IMR-90 (cell line): ENCODE data around the gene EHMT1. TPM values are rescaled to one million over a fixed set of nuclear protein-coding genes. Genes with fewer than 3 reads are reported as not detected.

Experiments
- ATAC-seq: fragments of 200-7000 bp; cut with Tn5 transposase; 2 replicates; pipeline ENCODE4 v1.9.1; 2020; ENCODE audit warnings: low read depth, mild to moderate bottlenecking, moderate library complexity
- BruUV-seq: library from RNA; stranded (reverse); fragments of 400-500 nt; replicated peaks from 2 replicates; lab custom pipeline; 2021; lab: Mats Ljungman, UMichigan
- CTCF ChIA-PET: fragments of 300-600 bp; formaldehyde crosslinking; extraction: SDS; loops from one replicate; lab custom pipeline; 2021; ENCODE audit warnings: antibody characterized with exemption; lab: Yijun Ruan, JAX
- POLR2A ChIA-PET: fragments of 300-600 bp; sonication (Branson Sonifier 250); formaldehyde crosslinking; loops from one replicate; lab custom pipeline; 2022; ENCODE audit warnings: antibody characterized with exemption; ENCODE audit not compliant: unreplicated experiment; lab: Charles Lee
- DNase-seq: peaks from one replicate; pipeline ENCODE4 v3.0.0; 2013
- H2AFZ ChIP-seq: replicated peaks from 2 replicates; pipeline ENCODE3; 2013; ENCODE audit warnings: low read length, mild to moderate bottlenecking; ENCODE audit not compliant: poor library complexity
- H2AK5ac ChIP-seq: 2 replicates; pipeline ENCODE4 v1.6.1; 2013; ENCODE audit warnings: low read depth, low read length, inconsistent platforms
- H2AK9ac ChIP-seq: replicated peaks from 2 replicates; pipeline ENCODE3; 2013; ENCODE audit warnings: mild to moderate bottlenecking, low read depth, low read length, moderate library complexity; ENCODE audit not compliant: poor library complexity
- H2BK120ac ChIP-seq: 2 replicates; pipeline ENCODE4 v1.6.1; 2013; ENCODE audit warnings: low read depth, low read length, inconsistent platforms
- H2BK15ac ChIP-seq: 3 replicates; pipeline ENCODE4 v1.6.1; 2013; ENCODE audit warnings: low read depth, low read length, inconsistent platforms
- H2BK20ac ChIP-seq: 2 replicates; pipeline ENCODE4 v1.6.1; 2013; ENCODE audit warnings: low read depth, mild to moderate bottlenecking, inconsistent platforms, low read length, moderate library complexity
- H2BK5ac ChIP-seq: 2 replicates; pipeline ENCODE4 v1.6.1; 2013; ENCODE audit warnings: mild to moderate bottlenecking, low read depth, low read length, inconsistent platforms; ENCODE audit not compliant: poor library complexity, severe bottlenecking
- H3K14ac ChIP-seq: replicated peaks from 2 replicates; pipeline ENCODE4 v1.6.1; 2013; ENCODE audit warnings: low read depth, low read length, inconsistent platforms
- H3K18ac ChIP-seq: 2 replicates; pipeline ENCODE4 v1.6.1; 2013; ENCODE audit warnings: low read depth, low read length, control low read depth
- H3K23ac ChIP-seq: 2 replicates; pipeline ENCODE4 v1.6.1; 2013; ENCODE audit warnings: low read depth, low read length, inconsistent platforms
- H3K27ac ChIP-seq: 2 replicates; pipeline ENCODE4 v1.5.1; 2013; ENCODE audit warnings: mild to moderate bottlenecking, control low read depth, low read length; ENCODE audit not compliant: insufficient read depth
- H3K27me3 ChIP-seq: 2 replicates; pipeline ENCODE4 v1.6.1; 2013; ENCODE audit warnings: low read length; ENCODE audit not compliant: control insufficient read depth, insufficient read depth
- H3K36me3 ChIP-seq: 2 replicates; pipeline ENCODE4 v1.6.1; 2013; ENCODE audit warnings: low read length, mixed read lengths; ENCODE audit not compliant: control insufficient read depth, insufficient read depth
- H3K4ac ChIP-seq: 2 replicates; pipeline ENCODE4 v1.6.1; 2013; ENCODE audit warnings: low read depth, low read length, inconsistent platforms
- H3K4me1 ChIP-seq: 2 replicates; pipeline ENCODE4 v1.6.1; 2013; ENCODE audit warnings: low read length, mixed read lengths; ENCODE audit not compliant: control insufficient read depth, insufficient read depth
- H3K4me2 ChIP-seq: 2 replicates; pipeline ENCODE4 v1.6.1; 2013; ENCODE audit warnings: low read depth, mild to moderate bottlenecking, control low read depth, low read length, moderate library complexity
- H3K4me3 ChIP-seq: 2 replicates; pipeline ENCODE4 v1.5.1; 2013; ENCODE audit warnings: low read depth, mild to moderate bottlenecking, control low read depth, low read length, moderate library complexity; ENCODE audit not compliant: insufficient read depth
- H3K56ac ChIP-seq: 2 replicates; pipeline ENCODE4 v1.6.1; 2013; ENCODE audit warnings: low read length, inconsistent platforms; ENCODE audit not compliant: insufficient read depth; ENCODE audit errors: extremely low read depth
- H3K79me1 ChIP-seq, 2 experiments: 2 replicates each; pipeline ENCODE4 v1.6.1; 2013; ENCODE audit warnings: low read length in 2 of 2, inconsistent platforms in 1 of 2, low read depth in 1 of 2
- H3K9ac ChIP-seq: 2 replicates; pipeline ENCODE4 v1.6.1; 2013; ENCODE audit warnings: low read depth, low read length, control low read depth
- H3K9me1 ChIP-seq: 2 replicates; pipeline ENCODE4 v1.6.1; 2013; ENCODE audit warnings: low read length, inconsistent platforms; ENCODE audit not compliant: insufficient read depth
- H3K9me3 ChIP-seq: 2 replicates; pipeline ENCODE4 v1.6.1; 2013; ENCODE audit warnings: low read length; ENCODE audit not compliant: control insufficient read depth, insufficient read depth
- H4K20me1 ChIP-seq: 2 replicates; pipeline ENCODE4 v1.6.1; 2013; ENCODE audit warnings: low read length, inconsistent platforms; ENCODE audit not compliant: insufficient read depth
- H4K5ac ChIP-seq: 2 replicates; pipeline ENCODE4 v1.6.1; 2013; ENCODE audit warnings: mild to moderate bottlenecking, low read depth, low read length, control low read depth
- H4K8ac ChIP-seq, 2 experiments: 2 replicates each; pipeline ENCODE4 v1.6.1; 2013; ENCODE audit warnings: low read depth in 2 of 2, low read length in 2 of 2, control low read depth in 1 of 2, inconsistent platforms in 1 of 2
- H4K91ac ChIP-seq: 2 replicates; pipeline ENCODE4 v1.6.1; 2013; ENCODE audit warnings: low read depth, low read length, inconsistent platforms; ENCODE audit not compliant: insufficient read depth
- BHLHE40 ChIP-seq: fragments of 150-350 bp; IDR thresholded peaks from 2 replicates; pipeline ENCODE4 v1.6.1; 2016; ENCODE audit warnings: mild to moderate bottlenecking, low read depth, low read length
- CEBPB ChIP-seq: IDR thresholded peaks from 2 replicates; pipeline ENCODE4 v1.6.1; 2012; ENCODE audit warnings: low read depth, low read length, improper control_type of control experiment
- CHD1 ChIP-seq: IDR thresholded peaks from 2 replicates; pipeline ENCODE4 v1.6.1; 2012; ENCODE audit warnings: low read depth, low read length, improper control_type of control experiment
- MAFK ChIP-seq: IDR thresholded peaks from 2 replicates; pipeline ENCODE4 v1.6.1; 2012; ENCODE audit warnings: low read depth, low read length, improper control_type of control experiment
- MAZ ChIP-seq: IDR thresholded peaks from 2 replicates; pipeline ENCODE4 v1.6.1; 2012; ENCODE audit warnings: low read depth, mild to moderate bottlenecking, low read length, improper control_type of control experiment, moderate library complexity, borderline replicate concordance
- MXI1 ChIP-seq: IDR thresholded peaks from 2 replicates; pipeline ENCODE4 v1.6.1; 2012; ENCODE audit warnings: low read depth, mild to moderate bottlenecking, low read length, moderate library complexity, borderline replicate concordance
- NFE2L2 ChIP-seq: fragments of 150-350 bp; IDR thresholded peaks from 2 replicates; pipeline ENCODE4 v1.6.1; 2016; ENCODE audit warnings: low read depth, mild to moderate bottlenecking, low read length
- RAD21 ChIP-seq: IDR thresholded peaks from 2 replicates; pipeline ENCODE4 v1.6.1; 2012; ENCODE audit warnings: low read length, improper control_type of control experiment
- RCOR1 ChIP-seq: IDR thresholded peaks from 2 replicates; pipeline ENCODE4 v1.6.1; 2012; ENCODE audit warnings: mild to moderate bottlenecking, low read length, improper control_type of control experiment; ENCODE audit not compliant: insufficient replicate concordance
- RFX5 ChIP-seq: IDR thresholded peaks from 2 replicates; pipeline ENCODE4 v1.8.0; 2012; ENCODE audit warnings: low read depth, mild to moderate bottlenecking, low read length, moderate library complexity
- SMC3 ChIP-seq: fragments of 150-350 bp; IDR thresholded peaks from 2 replicates; pipeline ENCODE4 v1.6.1; 2016; ENCODE audit warnings: low read depth, mild to moderate bottlenecking, antibody characterized with exemption, low read length, moderate library complexity
- WGBS, 2 experiments: methylation state at CpG; one replicate each; pipeline versions ENCODE4 v1.1.5 to v1.1.7; 2013; ENCODE audit warnings: missing lambda C conversion rate in 2 of 2; ENCODE audit not compliant: insufficient read length in 1 of 2; ENCODE audit errors: extremely low coverage in 2 of 2; 5-methylcytosine and 5-hydroxymethylcytosine counted together
- dilution Hi-C: fragments of 300-500 bp; cut with HindIII; formaldehyde crosslinking; loops from one replicate; pipeline ENCODE4 v1.14.3; 2018; ENCODE audit warnings: low sequenced_read_pairs; ENCODE audit not compliant: unreplicated experiment
- in situ Hi-C: fragments of 300-500 bp; cut with MboI; formaldehyde crosslinking; loops from 3 replicates; pipeline ENCODE4 v1.14.3; 2019; ENCODE audit warnings: low sequenced_read_pairs, inconsistent platforms, mixed read lengths
- intact Hi-C: fragments of 100-400 bp; cut with micrococcal nuclease; formaldehyde crosslinking; loops from 2 replicates; pipeline ENCODE4 v1.10.0; 2022
- polyA plus RNA-seq, 3 experiments: library from polyadenylated mRNA; depleted of rRNA; stranded (reverse); fragments of >200 nt; gene quantifications; 2 replicates each; pipeline ENCODE4 v1.2.3, GENCODE V29; 2012; ENCODE audit warnings: low replicate concordance in 1 of 3
- total RNA-seq: library from RNA; depleted of rRNA; stranded (reverse); fragments of >200 nt; gene quantifications from 2 replicates; pipeline ENCODE4 v1.2.3, GENCODE V29; 2012
- TF ChIP-seq, protein P1 (sequence below): conservative IDR thresholded peaks from 2 replicates; pipeline ENCODE4 v1.5.1; 2012; ENCODE audit warnings: mild to moderate bottlenecking, low read depth, low read length, improper control_type of control experiment

The EHMT1 gene
- total and polyA plus RNA-seq, 2 of the 4 experiments (the other 2 are of a cell fraction) = 32.8 to 35.1 TPM

DNA sequence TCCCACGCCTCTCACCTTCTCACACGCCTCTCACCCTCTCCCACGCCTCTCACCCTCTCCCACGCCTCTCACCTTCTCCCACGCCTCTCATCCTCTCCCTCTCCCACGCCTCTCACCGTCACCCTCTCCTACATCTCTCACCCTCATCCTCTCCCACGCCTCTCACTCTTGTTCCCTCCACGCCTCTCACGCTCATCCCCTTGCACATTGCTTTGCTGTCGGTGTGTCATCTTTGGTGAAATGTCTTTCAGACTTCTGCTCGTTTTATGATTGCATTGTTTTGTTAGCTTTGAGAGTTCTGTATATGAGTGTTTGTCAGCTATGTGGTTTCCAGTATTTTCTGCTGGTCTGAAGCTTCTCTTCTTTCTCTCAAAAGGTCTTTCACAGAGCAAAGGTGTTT lies 102.7 kb downstream of the EHMT1 start:
- H4K91ac ChIP-seq = no peak overlapping the region
- H2BK120ac ChIP-seq = no peak overlapping the region
- in situ Hi-C loops (no loop called here), intact Hi-C loops (no loop called here), dilution Hi-C loops (no loop called here)
- H3K4me1 ChIP-seq = 0 out of 2 replicates have a peak, but pooled peaks cover 2% of the 10 kb centered on the region
- no peak overlapping the region for H2BK5ac ChIP-seq
- H3K79me1 ChIP-seq = peaks cover 23 to 38% of the 10 kb centered on the region in 2 experiments
- 93 to 100% methylated on average over 3 to 5 of the region's 12 CpGs for WGBS, 2 experiments
- H3K9me3 ChIP-seq = no peaks in the 10 kb centered on the region
- peaks cover 9% of the 10 kb centered on the region for H3K9me1 ChIP-seq
- no peaks in the 10 kb centered on the region for H3K27me3 ChIP-seq
- no peak overlapping the region for H3K14ac ChIP-seq
- H2AFZ ChIP-seq = no peak overlapping the region
- no peak overlapping the region for H3K4me2 ChIP-seq
- no TSS peak for BruUV-seq
- no peak overlapping the region for H3K18ac ChIP-seq
- DNase-seq = no peak
- ChIA-PET POLR2A (no interaction called here), CTCF (no interaction called here)
- H3K9ac ChIP-seq = no peak overlapping the region
- no peak overlapping the region for H3K27ac ChIP-seq
- no peak overlapping the region for H3K23ac ChIP-seq
- peaks cover 48% of the 10 kb centered on the region for H4K20me1 ChIP-seq
- H3K36me3 ChIP-seq = peaks cover 34% of the 10 kb centered on the region
- TF ChIP-seq RAD21 (no peak), RFX5 (no peak), MAZ (no peak), CEBPB (no peak), MXI1 (no peak), SMC3 (no peak), RCOR1 (no peak), MAFK (no peak), CHD1 (no peak), NFE2L2 (no peak), BHLHE40 (no peak)
- TF ChIP-seq, protein P1, sequence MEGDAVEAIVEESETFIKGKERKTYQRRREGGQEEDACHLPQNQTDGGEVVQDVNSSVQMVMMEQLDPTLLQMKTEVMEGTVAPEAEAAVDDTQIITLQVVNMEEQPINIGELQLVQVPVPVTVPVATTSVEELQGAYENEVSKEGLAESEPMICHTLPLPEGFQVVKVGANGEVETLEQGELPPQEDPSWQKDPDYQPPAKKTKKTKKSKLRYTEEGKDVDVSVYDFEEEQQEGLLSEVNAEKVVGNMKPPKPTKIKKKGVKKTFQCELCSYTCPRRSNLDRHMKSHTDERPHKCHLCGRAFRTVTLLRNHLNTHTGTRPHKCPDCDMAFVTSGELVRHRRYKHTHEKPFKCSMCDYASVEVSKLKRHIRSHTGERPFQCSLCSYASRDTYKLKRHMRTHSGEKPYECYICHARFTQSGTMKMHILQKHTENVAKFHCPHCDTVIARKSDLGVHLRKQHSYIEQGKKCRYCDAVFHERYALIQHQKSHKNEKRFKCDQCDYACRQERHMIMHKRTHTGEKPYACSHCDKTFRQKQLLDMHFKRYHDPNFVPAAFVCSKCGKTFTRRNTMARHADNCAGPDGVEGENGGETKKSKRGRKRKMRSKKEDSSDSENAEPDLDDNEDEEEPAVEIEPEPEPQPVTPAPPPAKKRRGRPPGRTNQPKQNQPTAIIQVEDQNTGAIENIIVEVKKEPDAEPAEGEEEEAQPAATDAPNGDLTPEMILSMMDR = no peak
- H4K5ac ChIP-seq = no peak overlapping the region
- H3K4me3 ChIP-seq = no peak overlapping the region
- no peak overlapping the region for H3K56ac ChIP-seq
- no peak overlapping the region for H4K8ac ChIP-seq
- no peak overlapping the region for H2AK9ac ChIP-seq
- H2BK15ac ChIP-seq = no peak overlapping the region
- H2AK5ac ChIP-seq = no peak overlapping the region
- H3K4ac ChIP-seq = no peak overlapping the region
- no peak overlapping the region for H2BK20ac ChIP-seq
- no peak for ATAC-seq
